HepG2 (cell line): ENCODE results near the gene SGK1. TPM values are rescaled to one million over a fixed set of nuclear protein-coding genes. Genes with fewer than 3 reads are reported as not detected.
A peak's percentile ranks its signal among the peaks of the same experiment; 100 is the strongest.

Source experiments
- ATAC-seq: fragments of 200-7000 bp; cut with Tn5 transposase; 3 replicates; pipeline ENCODE4 v1.9.1; 2020; ENCODE audit warnings: mild to moderate bottlenecking, moderate library complexity
- BruUV-seq: library from RNA; stranded (reverse); fragments of 400-500 nt; replicated peaks from 2 replicates; lab custom pipeline; 2021; lab: Mats Ljungman, UMichigan
- CTCF ChIA-PET: fragments of 300-600 bp; formaldehyde crosslinking; extraction: SDS; loops from one replicate; lab custom pipeline; 2021; ENCODE audit warnings: low total read pairs, inconsistent platforms, low intra/inter-chr PET ratio; lab: Yijun Ruan, JAX
- POLR2A ChIA-PET: fragments of 350-600 bp; sonication (Branson Sonifier 250); formaldehyde crosslinking; loops from one replicate; lab custom pipeline; 2020; ENCODE audit warnings: antibody characterized with exemption, inconsistent platforms; lab: Yijun Ruan, JAX
- DNase-seq: peaks from one replicate; pipeline ENCODE4 v3.0.0-alpha.2; 2015; ENCODE audit warnings: low spot score
- FAIRE-seq: peaks from 3 replicates; lab custom pipeline; 2011; peaks lifted over from hg19 to GRCh38; lab: Jason Lieb, UNC
- H2AFZ ChIP-seq: one replicate; pipeline ENCODE4 v1.6.1; 2011; ENCODE audit warnings: low read length, inconsistent platforms
- H3K27ac ChIP-seq: fragments of 300-600 bp; 3 replicates; pipeline ENCODE4 v1.8.0; 2011; ENCODE audit warnings: mixed run types, mild to moderate bottlenecking, mixed read lengths, low read length, inconsistent platforms; ENCODE audit not compliant: insufficient read depth; ENCODE audit errors: extremely low read length
- H3K27me3 ChIP-seq, 2 experiments: fragments of 200-600 bp in 1 of 2; 2 replicates in 1 of 2; 3 replicates in 1 of 2; pipeline versions ENCODE4 v1.6.0 to v1.8.0; 2011; ENCODE audit warnings: low read length in 2 of 2, mild to moderate bottlenecking in 2 of 2, moderate library complexity in 2 of 2, inconsistent platforms in 1 of 2; ENCODE audit not compliant: insufficient read depth in 2 of 2, control insufficient read depth in 1 of 2
- H3K36me3 ChIP-seq, 2 experiments: fragments of 200-600 bp in 1 of 2; replicated peaks in 1 of 2; 2 replicates in 1 of 2; 3 replicates in 1 of 2; pipeline versions ENCODE4 v1.5.1 to v1.8.0; 2011; ENCODE audit warnings: low read length in 2 of 2, inconsistent platforms in 1 of 2; ENCODE audit not compliant: insufficient read depth in 2 of 2, control insufficient read depth in 1 of 2
- H3K4me1 ChIP-seq: 2 replicates; pipeline ENCODE4 v1.5.1; 2012; ENCODE audit warnings: low read length, inconsistent platforms; ENCODE audit not compliant: insufficient read depth
- H3K4me2 ChIP-seq: 2 replicates; pipeline ENCODE4 v1.6.0; 2011; ENCODE audit warnings: low read depth, low read length, inconsistent platforms
- H3K4me3 ChIP-seq, 3 experiments: fragments of 200-600 bp in 1 of 3; sonication (generic), shearing (Covaris generic) in 1 of 3; replicated peaks in 1 of 3; 2 replicates each; pipeline ENCODE4 v1.5.1; 2011 to 2016; ENCODE audit warnings: low read length in 3 of 3, inconsistent platforms in 2 of 3, low read depth in 2 of 3, mild to moderate bottlenecking in 2 of 3, control low read depth in 1 of 3, mixed read lengths in 1 of 3; ENCODE audit not compliant: insufficient read depth in 1 of 3
- H3K79me2 ChIP-seq: one replicate; pipeline ENCODE4 v1.6.1; 2011; ENCODE audit warnings: low read length, inconsistent platforms; ENCODE audit not compliant: insufficient read depth
- H3K9ac ChIP-seq: 2 replicates; pipeline ENCODE4 v1.6.0; 2011; ENCODE audit warnings: mild to moderate bottlenecking, low read depth, low read length, inconsistent platforms; ENCODE audit not compliant: insufficient read depth
- H3K9me3 ChIP-seq: 2 replicates; pipeline ENCODE4 v1.5.1; 2012; ENCODE audit warnings: mild to moderate bottlenecking, low read length
- H4K20me1 ChIP-seq: 2 replicates; pipeline ENCODE4 v1.6.0; 2011; ENCODE audit warnings: inconsistent platforms, mild to moderate bottlenecking, low read length, moderate library complexity; ENCODE audit not compliant: insufficient read depth
- ARID3A ChIP-seq: IDR thresholded peaks from 2 replicates; pipeline ENCODE4 v1.6.1; 2012; ENCODE audit warnings: low read depth, low read length, improper control_type of control experiment
- ESRRA ChIP-seq: sonication (generic); formaldehyde crosslinking; IDR thresholded peaks from 2 replicates; pipeline ENCODE4 v1.5.1; 2020; ENCODE audit warnings: mild to moderate bottlenecking, low read depth, missing genetic modification reagents
- FOXM1 ChIP-seq: sonication (generic); formaldehyde crosslinking; IDR thresholded peaks from 2 replicates; pipeline ENCODE4 v1.5.0; 2020; ENCODE audit warnings: missing genetic modification reagents
- HIC2 ChIP-seq: sonication (generic); formaldehyde crosslinking; IDR thresholded peaks from 2 replicates; pipeline ENCODE4 v1.9.0; 2022; ENCODE audit warnings: low read depth, missing genetic modification reagents
- RAD51 ChIP-seq: fragments of 450-650 bp; IDR thresholded peaks from 2 replicates; pipeline ENCODE4 v1.6.1; 2016; ENCODE audit warnings: borderline replicate concordance
- SIN3B ChIP-seq: fragments of 150-350 bp; IDR thresholded peaks from 2 replicates; pipeline ENCODE4 v1.6.1; 2014; ENCODE audit warnings: low read length
- SMC3 ChIP-seq: IDR thresholded peaks from 2 replicates; pipeline ENCODE4 v1.6.1; 2011; ENCODE audit warnings: low read length, improper control_type of control experiment
- THAP9 ChIP-seq: sonication (generic); formaldehyde crosslinking; IDR thresholded peaks from 2 replicates; pipeline ENCODE4; 2020; ENCODE audit warnings: missing genetic modification reagents, mild to moderate bottlenecking, borderline replicate concordance
- ZFP37 ChIP-seq: sonication (generic); formaldehyde crosslinking; IDR thresholded peaks from 2 replicates; pipeline ENCODE4 v1.4.0; 2020; ENCODE audit warnings: missing genetic modification reagents, borderline replicate concordance
- ZNF3 ChIP-seq: IDR thresholded peaks from 2 replicates; pipeline ENCODE4 v1.7.0; 2017; ENCODE audit warnings: inconsistent platforms
- ZNF562 ChIP-seq: sonication (generic); formaldehyde crosslinking; IDR thresholded peaks from 2 replicates; pipeline ENCODE4 v1.8.0; 2022; ENCODE audit warnings: missing genetic modification reagents, borderline replicate concordance
- ZNF609 ChIP-seq: sonication (generic); formaldehyde crosslinking; IDR thresholded peaks from 2 replicates; pipeline ENCODE4 v1.4.0; 2020; ENCODE audit warnings: mild to moderate bottlenecking, missing genetic modification reagents, borderline replicate concordance
- ZNF83 ChIP-seq: sonication (generic); formaldehyde crosslinking; IDR thresholded peaks from 2 replicates; pipeline ENCODE4 v1.4.0; 2020; ENCODE audit warnings: missing genetic modification reagents, mild to moderate bottlenecking, borderline replicate concordance
- WGBS: methylation state at CpG from one replicate; pipeline ENCODE4 v1.1.6; 2017; ENCODE audit warnings: low lambda C conversion rate; 5-methylcytosine and 5-hydroxymethylcytosine counted together
- in situ Hi-C: cut with HindIII; loops from 2 replicates; pipeline ENCODE4 v1.10.0; 2017; ENCODE audit warnings: low pct_unique_long_range_greater_than_20kb; ENCODE audit not compliant: extremely low pct_ligation_motif_present
- intact Hi-C: fragments of 100-400 bp; cut with micrococcal nuclease; formaldehyde crosslinking; loops from one replicate; pipeline ENCODE4 v1.10.0; 2022; ENCODE audit not compliant: unreplicated experiment
- polyA plus RNA-seq, 8 experiments: library from polyadenylated mRNA; depleted of rRNA in 3 of 8; stranded (reverse) in 7 of 8; unstranded in 1 of 8; fragments of >200 nt; fragmentation: Illumina TruSeq in 4 of 8; extraction: Trizol in 4 of 8; gene quantifications; 2 replicates each; pipeline versions ENCODE4 v1.2.1 to v1.2.3, GENCODE V29; 2011 to 2016; ENCODE audit warnings: low read depth in 4 of 8, missing spikeins in 1 of 8, mixed read lengths in 1 of 8; ENCODE audit not compliant: insufficient read depth in 1 of 8
- total RNA-seq, 5 experiments: library from RNA; depleted of rRNA; stranded (reverse); fragments of >200 nt; fragmentation: Illumina TruSeq; extraction: Trizol; gene quantifications; 2 replicates each; pipeline ENCODE4 v1.2.3, GENCODE V29; 2016; ENCODE audit warnings: low read depth in 1 of 5

The SGK1 gene
- total and polyA plus RNA-seq, 2 of the 13 experiments (the other 11 are each of a cell fraction or from before 2014, with no cell fraction given) = 56.1 to 56.2 TPM

GRCh38 chr6:134281388-134281787, 36.5 kb downstream of the SGK1 start (continued):
- no peak for TF ChIP-seq ZNF609 (CRISPR knock-in tag)
- TF ChIP-seq FOXM1 (CRISPR knock-in tag) = no peak
- TF ChIP-seq HIC2 = no peak
- no peak for TF ChIP-seq ZNF562 (CRISPR knock-in tag)
- TF ChIP-seq ZNF83 (CRISPR knock-in tag) = no peak
- TF ChIP-seq SIN3B = no peak

GRCh38 chr6:134278000-134278399, 39.9 kb downstream of the SGK1 start:
- H3K9me3 ChIP-seq = no peaks in the 10 kb centered on the region
- no peak overlapping the region for H2AFZ ChIP-seq
- no TSS peak for BruUV-seq
- H3K4me1 ChIP-seq = no peaks in the 10 kb centered on the region
- in situ Hi-C loops (no loop called here), intact Hi-C loops (no loop called here)
- no peak overlapping the region for H3K9ac ChIP-seq
- no peaks in the 10 kb centered on the region for H4K20me1 ChIP-seq
- H3K27me3 ChIP-seq = peaks cover 0 to 2% of the 10 kb centered on the region in 2 experiments; a peak in 3 of 5 replicates
- ATAC-seq = no peak
- ChIA-PET CTCF (no interaction called here), POLR2A (no interaction called here)
- no peak overlapping the region for H3K4me2 ChIP-seq
- no peaks in the 10 kb centered on the region for H3K79me2 ChIP-seq
- WGBS = 37% methylated on average over 6 of the region's 6 CpGs
- DNase-seq = no peak
- no peaks in the 10 kb centered on the region for H3K36me3 ChIP-seq
- H3K27ac ChIP-seq = no peak overlapping the region
- no peak overlapping the region for H3K4me3 ChIP-seq
- no peak for FAIRE-seq
- no peak for TF ChIP-seq ARID3A
- TF ChIP-seq SMC3 = no peak
- TF ChIP-seq THAP9 (CRISPR knock-in tag) = no peak
- no peak for TF ChIP-seq ZFP37
- TF ChIP-seq ESRRA = no peak
- TF ChIP-seq RAD51 = no peak
- peak; percentile 94 for TF ChIP-seq ZNF3 (CRISPR knock-in tag)
